Activated CD4-positive, CD25-positive, alpha-beta regulatory T cell treated with anti-CD3 and anti-CD28 coated beads, Interleukin-2, amount 50 U/mL, for 24 hours (primary cell): Measurements from ENCODE around the gene CAMK1G.

Experiments
- ATAC-seq, 2 donors: fragments of 150-1000 bp; cut with Tn5 transposase; one replicate each; pipeline ENCODE4 v1.10.0; 2021; ENCODE audit warnings: mild to moderate bottlenecking in 1 of 2, moderate library complexity in 1 of 2

Gene CAMK1G

GRCh38 chr1:209601809-209602657 is 18.5 kb downstream of the CAMK1G start:
- peak in 1 of 2 donors; percentile 67 for ATAC-seq

DNA sequence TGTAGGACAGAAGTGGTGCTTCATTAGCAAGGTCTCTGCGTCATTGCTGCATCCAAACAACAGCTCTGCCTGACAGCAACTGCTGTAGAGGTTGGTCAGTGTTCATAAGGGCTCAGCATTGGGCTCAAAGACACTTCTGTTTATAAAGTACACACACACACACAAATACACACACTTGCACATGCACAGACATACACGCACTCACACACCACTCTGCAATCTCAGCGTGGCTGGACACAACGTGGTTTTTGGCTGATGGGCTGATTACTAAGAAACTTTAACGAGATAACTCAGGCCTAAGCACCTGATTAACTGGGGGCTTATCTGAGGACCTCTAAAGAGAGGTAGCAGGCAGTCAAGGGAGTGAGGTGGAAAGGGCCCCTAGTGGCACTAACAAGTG is 20.4 kb downstream of the CAMK1G start:
- ATAC-seq = no peak

GRCh38 chr1:209607102-209607794 is 23.7 kb downstream of the CAMK1G start:
- ATAC-seq = peak; percentile 75 to 78

DNA sequence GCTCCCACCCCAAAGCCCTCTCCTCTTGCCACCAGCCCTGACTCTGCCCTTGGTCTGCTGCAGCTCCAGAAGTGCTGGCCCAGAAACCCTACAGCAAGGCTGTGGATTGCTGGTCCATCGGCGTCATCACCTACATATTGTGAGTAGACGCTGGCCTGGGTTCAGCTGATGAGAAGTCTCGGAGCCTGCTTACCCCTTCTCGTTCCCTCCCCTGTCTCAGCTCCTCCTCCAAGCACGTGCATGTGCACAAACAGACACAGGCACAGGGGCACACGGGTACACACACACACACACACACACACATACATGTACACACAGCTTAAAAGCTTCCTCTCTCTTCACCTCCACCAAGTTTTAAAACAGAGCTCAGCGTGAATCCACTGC is 24.3 kb downstream of the CAMK1G start:
- ATAC-seq = peak in 1 of 2 donors; percentile 9

GRCh38 chr1:209609041-209609790 is 25.7 kb downstream of the CAMK1G start:
- no peak for ATAC-seq

- ATAC-seq = no peak
These were observed 26.5 kb downstream of the CAMK1G start for GRCh38 chr1:209609791-209610630.

DNA sequence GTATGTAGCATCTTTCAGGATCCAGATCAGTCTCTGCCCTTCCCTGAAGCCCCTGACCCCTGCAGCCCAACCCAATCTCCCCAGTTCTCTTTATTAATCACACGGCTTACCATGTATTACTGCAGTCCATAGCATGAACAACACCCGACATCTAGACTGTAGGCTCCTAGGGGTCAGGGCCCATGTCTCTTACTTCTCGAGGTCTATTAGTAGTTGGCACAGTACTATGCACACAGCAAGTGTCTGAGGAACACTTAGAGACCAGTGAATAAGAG is 27.1 kb downstream of the CAMK1G start:
- no peak for ATAC-seq

GRCh38 chr1:209611771-209612570 is 28.5 kb downstream of the CAMK1G start:
- no peak for ATAC-seq

GRCh38 chr1:209612646-209613399 is 29.3 kb downstream of the CAMK1G start:
- ATAC-seq = no peak

DNA sequence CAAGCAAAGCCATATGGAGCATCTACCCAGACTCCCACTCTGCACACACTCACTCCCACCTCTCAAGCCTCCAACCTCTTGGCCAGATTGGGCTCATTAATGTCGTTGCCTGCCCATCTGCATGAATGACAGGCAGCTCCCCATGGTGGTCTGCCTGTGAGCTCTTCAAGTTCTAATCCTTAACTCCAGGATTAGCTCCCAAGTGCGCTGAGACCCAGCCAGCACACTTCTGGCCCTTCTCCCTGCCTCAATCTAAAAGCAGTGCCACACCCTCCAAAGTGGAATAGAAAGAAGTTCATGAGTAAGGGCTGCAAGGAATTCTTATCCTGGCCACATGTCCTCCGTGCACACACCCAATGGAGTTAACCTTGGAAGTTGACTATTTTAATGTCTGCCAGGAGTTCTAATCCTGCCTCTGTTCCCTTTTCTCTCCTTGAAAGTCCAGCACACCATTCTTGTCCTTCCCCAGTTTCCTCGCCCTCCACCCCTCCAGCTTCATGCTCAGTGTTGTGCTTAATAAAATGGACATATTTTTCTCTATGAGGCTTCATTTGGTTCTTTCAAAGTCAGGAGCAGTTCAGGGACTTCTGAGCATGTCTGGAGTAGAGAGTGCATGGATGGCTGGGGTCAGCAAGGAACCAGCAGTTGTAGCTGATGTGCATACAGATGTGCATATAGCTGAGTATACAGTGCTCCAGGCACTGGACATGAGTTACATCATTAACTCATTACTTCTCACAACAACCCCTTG is 30.1 kb downstream of the CAMK1G start:
- no peak for ATAC-seq

GRCh38 chr1:209614151-209614420 is 30.6 kb downstream of the CAMK1G start:
- ATAC-seq = no peak

DNA sequence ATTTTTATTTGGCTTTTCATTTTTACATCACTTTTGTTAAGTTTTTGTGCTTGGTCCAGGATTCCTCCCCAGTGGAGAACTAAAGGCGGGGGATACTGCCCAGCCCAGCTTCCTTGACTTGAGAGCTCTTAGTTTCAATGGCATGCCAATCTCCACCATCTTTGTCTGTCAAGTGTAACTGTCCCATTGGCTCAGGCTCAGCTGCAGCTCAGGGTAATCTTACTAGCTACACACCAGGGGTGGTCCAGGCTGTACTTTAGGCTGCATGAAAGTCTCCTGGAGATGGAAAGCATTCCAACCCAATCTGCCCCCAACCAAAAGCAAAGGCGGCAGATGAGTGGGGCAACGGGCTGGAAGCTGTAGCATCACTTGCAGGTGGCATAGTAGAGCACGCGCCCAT is 31.4 kb downstream of the CAMK1G start:
- no peak for ATAC-seq

DNA sequence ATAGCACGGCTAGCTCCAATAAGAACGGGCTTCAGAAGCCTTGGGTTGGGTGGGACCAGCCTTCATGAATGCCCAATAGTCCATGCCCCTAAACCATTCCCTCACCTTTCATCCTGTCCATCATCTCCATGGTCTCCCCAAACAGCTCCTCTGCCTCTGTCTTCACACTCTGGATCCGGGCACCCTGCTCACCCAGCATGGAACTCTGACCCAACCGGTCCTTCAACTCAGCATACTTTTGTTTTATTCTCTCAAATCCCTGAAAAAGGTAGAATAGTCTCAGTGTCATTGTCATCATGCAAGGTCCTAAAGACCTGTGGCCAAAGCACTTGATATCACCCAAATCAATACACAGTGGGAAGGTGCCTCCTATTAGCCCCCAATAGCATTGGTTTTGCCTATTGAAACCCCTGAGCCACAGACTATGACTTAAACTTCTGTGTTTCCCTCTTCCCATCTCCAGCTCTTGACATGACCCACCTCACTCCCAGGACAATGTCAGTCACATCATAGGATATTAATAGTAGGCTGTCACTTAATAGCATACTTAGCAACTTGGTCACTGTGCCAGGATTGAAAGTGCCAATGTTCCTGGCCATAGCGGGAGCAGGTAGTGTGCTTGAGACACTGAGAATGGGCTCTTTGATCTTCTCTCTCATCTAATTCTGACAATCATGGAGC is 33.0 kb downstream of the CAMK1G start:
- no peak for ATAC-seq

DNA sequence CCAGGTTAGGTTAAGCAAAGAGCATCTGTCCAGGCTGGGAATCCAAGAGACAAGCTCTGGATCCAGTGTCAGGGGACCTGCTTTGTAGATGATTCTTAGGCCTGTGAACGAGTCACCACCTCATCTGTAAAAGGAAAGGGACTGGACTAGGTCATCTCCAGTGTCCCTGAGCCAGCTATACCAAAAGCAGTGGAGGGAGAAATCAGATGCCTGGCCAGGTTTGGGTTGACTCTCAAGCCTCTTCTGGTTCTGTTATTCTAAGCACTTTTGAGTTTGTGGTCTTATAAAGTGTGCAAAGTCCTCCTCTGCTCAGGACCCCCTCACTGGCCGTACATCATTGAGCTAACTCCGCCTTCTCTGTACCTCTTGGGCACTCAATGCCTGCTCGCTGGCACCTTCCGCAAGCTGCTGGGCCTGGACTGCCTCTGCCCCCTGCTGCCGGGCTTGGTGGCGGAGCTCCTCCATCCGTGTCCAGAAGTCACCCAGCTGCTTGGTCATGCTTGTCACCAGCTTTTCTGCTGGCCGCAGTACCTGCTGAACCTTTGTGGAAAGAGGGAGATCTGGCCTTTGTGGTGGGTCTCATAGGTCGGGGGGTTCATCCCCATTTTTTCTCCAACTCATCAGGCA is 33.6 kb downstream of the CAMK1G start:
- ATAC-seq = no peak

GRCh38 chr1:209617755-209618154 is 34.2 kb downstream of the CAMK1G start:
- no peak for ATAC-seq

GRCh38 chr1:209618291-209618690 is 34.8 kb downstream of the CAMK1G start:
- no peak for ATAC-seq

GRCh38 chr1:209618756-209619420 is 35.4 kb downstream of the CAMK1G start:
- no peak for ATAC-seq

DNA sequence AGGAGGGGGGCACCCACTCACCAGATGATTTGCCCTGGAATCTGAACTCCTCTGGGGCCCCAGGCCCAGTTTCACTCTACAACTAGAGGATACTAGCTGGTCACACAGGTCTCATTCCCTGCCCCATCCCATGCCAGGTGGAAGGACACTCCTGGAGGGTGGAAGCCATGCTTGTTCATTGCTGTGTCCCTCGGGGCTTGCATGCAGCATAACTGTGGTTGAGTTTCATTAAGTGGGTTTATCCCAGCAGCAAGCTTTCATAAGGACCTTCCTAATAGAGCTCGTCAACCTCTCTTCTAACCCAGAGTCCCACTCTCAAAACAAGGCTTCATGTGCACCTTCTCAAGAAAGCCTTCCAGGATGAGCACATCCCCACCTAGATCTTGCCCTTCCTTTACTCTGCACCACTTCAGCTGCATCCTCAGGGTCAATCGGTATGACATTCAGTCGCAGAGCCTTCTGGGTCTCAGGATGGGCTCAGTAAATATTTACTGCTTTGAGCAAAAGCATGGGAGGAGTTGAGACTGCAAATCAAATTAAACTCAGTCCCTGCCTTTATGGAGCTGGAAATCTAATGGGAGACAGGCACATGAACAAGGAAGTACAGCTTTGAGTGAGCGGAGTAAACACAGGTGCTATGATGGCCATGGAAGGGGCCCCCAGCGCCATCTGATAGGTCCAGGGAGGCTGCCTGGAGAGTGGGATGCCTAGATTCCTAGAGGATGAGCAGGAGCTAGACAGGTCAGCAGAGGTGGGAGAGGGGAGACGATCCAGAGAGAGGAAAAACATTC is 36.4 kb downstream of the CAMK1G start:
- no peak for ATAC-seq
